Activated CD8-positive, alpha-beta memory T cell treated with anti-CD3 and anti-CD28 coated beads for 24 hours (primary cell): ENCODE measurements around the gene ZNF625.
"Not testable (repeated sequence)": the region's sequence is repeated elsewhere in the genome, so short reads cannot be mapped to it uniquely, and the experiment has no call there.

Source experiments
- DNase-seq: peaks from one replicate; pipeline ENCODE4 v3.0.0-alpha.2; 2020

Gene ZNF625

GRCh38 chr19:12137221-12137940 is 19.2 kb downstream of the ZNF625 start:
- no peak for DNase-seq

- no peak for DNase-seq
Measured at GRCh38 chr19:12133069-12133468, 23.5 kb downstream of the ZNF625 start.

- DNase-seq = no peak
Measured at GRCh38 chr19:12126707-12127106, 29.8 kb downstream of the ZNF625 start.

GRCh38 chr19:12117201-12117970 is 39.1 kb downstream of the ZNF625 start:
- DNase-seq = no peak

- no peak for DNase-seq
Measured at GRCh38 chr19:12113121-12113520, 43.4 kb downstream of the ZNF625 start.

GRCh38 chr19:12112701-12113100 is 43.8 kb downstream of the ZNF625 start:
- DNase-seq = no peak

- DNase-seq = no peak
Measured at GRCh38 chr19:12111943-12112637, 44.4 kb downstream of the ZNF625 start.

GRCh38 chr19:12111176-12111575 is 45.4 kb downstream of the ZNF625 start:
- DNase-seq = no peak

- not testable (repeated sequence) for DNase-seq
Measured at GRCh38 chr19:12103909-12104308, 52.6 kb downstream of the ZNF625 start.

GRCh38 chr19:12098040-12098439 is 58.5 kb downstream of the ZNF625 start:
- DNase-seq = no peak

GRCh38 chr19:12095111-12095790 is 61.3 kb downstream of the ZNF625 start:
- DNase-seq = no peak
